HG02973 (cell line): Measurements from ENCODE around the gene MRPL44.
"Not testable (repeated sequence)": the region's sequence is repeated elsewhere in the genome, so short reads cannot be mapped to it uniquely, and the experiment has no call there.

Experiments used
- ATAC-seq: cut with Tn5 transposase; IDR thresholded peaks from one replicate; pipeline ENCODE4 v1.9.1; 2021; ENCODE audit warnings: moderate library complexity; ENCODE audit not compliant: unreplicated experiment

MRPL44 gene

GRCh38 chr2:223935459-223936125, 21.7 kb upstream of the MRPL44 start:
- ATAC-seq = no peak

- ATAC-seq = no peak
Measured at GRCh38 chr2:223936862-223937326, 20.4 kb upstream of the MRPL44 start.

- ATAC-seq = no peak
Measured at GRCh38 chr2:223937535-223937934, 19.7 kb upstream of the MRPL44 start.

GRCh38 chr2:223939438-223939837, 17.8 kb upstream of the MRPL44 start:
- not testable (repeated sequence) for ATAC-seq

- ATAC-seq = peak; percentile 60
Measured at GRCh38 chr2:223941579-223942277, 15.5 kb upstream of the MRPL44 start.

GRCh38 chr2:223943135-223943534, 14.1 kb upstream of the MRPL44 start:
- ATAC-seq = no peak

- ATAC-seq = no peak
Measured at GRCh38 chr2:223943561-223944008, 13.7 kb upstream of the MRPL44 start.

- no peak for ATAC-seq
Measured at GRCh38 chr2:223944166-223944702, 13.0 kb upstream of the MRPL44 start.

- peak; percentile 71 for ATAC-seq
Measured at GRCh38 chr2:223944703-223945531, 12.3 kb upstream of the MRPL44 start, which contains the start of gene WDFY1. WDFY1 (minus strand) TSS chr2:223945335; CDS start chr2:223945284, 51 bp downstream.

GRCh38 chr2:223945755-223946154, 11.5 kb upstream of the MRPL44 start:
- no peak for ATAC-seq

- ATAC-seq = no peak
Measured at GRCh38 chr2:223947711-223948205, 9.5 kb upstream of the MRPL44 start.

GRCh38 chr2:223949241-223949840, 7.9 kb upstream of the MRPL44 start:
- ATAC-seq = no peak

- ATAC-seq = no peak
Measured at GRCh38 chr2:223950448-223951347, 6.6 kb upstream of the MRPL44 start.

- peak; percentile 51 for ATAC-seq
Measured at GRCh38 chr2:223952280-223952968, 4.8 kb upstream of the MRPL44 start.

- no peak for ATAC-seq
Measured at GRCh38 chr2:223954401-223954800, 2.9 kb upstream of the MRPL44 start.

GRCh38 chr2:223956300-223956699, 963 bp upstream of the MRPL44 start:
- no peak for ATAC-seq

GRCh38 chr2:223959688-223960087, 2.4 kb downstream of the MRPL44 start:
- no peak for ATAC-seq

- ATAC-seq = no peak
Measured at GRCh38 chr2:223967981-223968380, 10.7 kb downstream of the MRPL44 start.

- ATAC-seq = no peak
Measured at GRCh38 chr2:223969315-223969714, 12.1 kb downstream of the MRPL44 start.
